ENCODE data around the gene LAD1. TPM values are rescaled to one million over a fixed set of nuclear protein-coding genes. Genes with fewer than 3 reads are reported as not detected.

LAD1 gene
- polyA plus RNA-seq, 1 of the 3 experiments (the other 2 are of a cell fraction): not detected

- Histone ChIP-seq H3F3A (replicated peaks; ENCODE audit: insufficient read depth) (no peaks in the 10 kb centered on the region), H3K4me3 (ENCODE audit: low read depth in 2 of 2, low read length in 1 of 2) (no peak overlapping the region), H3K9me2 (no peaks in the 10 kb centered on the region), H3K4me2 (no peak overlapping the region), H3K36me3 (replicated peaks in 1 of 2; ENCODE audit: control insufficient read depth in 1 of 2, insufficient read depth in 2 of 2, low read length in 1 of 2) (no peaks in the 10 kb centered on the region), H3K9ac (no peak overlapping the region), H3K9me3 (no peaks in the 10 kb centered on the region), H3K4me1 (ENCODE audit: control insufficient read depth in 1 of 2, insufficient read depth in 2 of 2, low read depth in 1 of 2, low read length in 1 of 2) (peaks cover 0 to 19% of the 10 kb centered on the region in 2 experiments; a peak in 1 of 4 replicates), H3K27me3 (ENCODE audit: insufficient read depth) (no peaks in the 10 kb centered on the region; the same call in 1 of the 2 replicates), H4K20me1 (ENCODE audit: insufficient read depth) (no peaks in the 10 kb centered on the region), H3K27ac (ENCODE audit: low read depth in 2 of 2, low read length in 1 of 2) (no peak overlapping the region), H3K79me2 (ENCODE audit: insufficient read depth) (no peaks in the 10 kb centered on the region), H2AFZ (ENCODE audit: low read depth) (no peak overlapping the region)
- TF ChIP-seq, protein P1, sequence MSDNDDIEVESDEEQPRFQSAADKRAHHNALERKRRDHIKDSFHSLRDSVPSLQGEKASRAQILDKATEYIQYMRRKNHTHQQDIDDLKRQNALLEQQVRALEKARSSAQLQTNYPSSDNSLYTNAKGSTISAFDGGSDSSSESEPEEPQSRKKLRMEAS (IDR thresholded peaks at IDR 0.05; ENCODE audit: low read depth): no peak
- TF ChIP-seq SMC3 (IDR thresholded peaks at IDR 0.05; ENCODE audit: low read depth, low read length) (no peak), JUND (IDR thresholded peaks at IDR 0.05) (no peak), MEF2A (IDR thresholded peaks at IDR 0.05; ENCODE audit: borderline replicate concordance, low read depth) (no peak), FOXM1 (IDR thresholded peaks at IDR 0.05; ENCODE audit: low read depth) (no peak), POLR2AphosphoS5 (IDR thresholded peaks at IDR 0.05; ENCODE audit: low read depth, low read length) (no peak)
- ChIA-PET CTCF (interaction anchor here (1.1 to 3.2 kb wide), 2 partner anchors 81 to 85 kb away, joined by 3 to 10 read pairs; no protein-coding TSS in a partner anchor), POLR2A (no interaction called here)
- WGBS (ENCODE audit: low lambda C conversion rate): 64% methylated on average over 5 of the region's 6 CpGs
- no peak for DNase-seq
Measured at GRCh38 chr1:201427963-201428362, 28.8 kb upstream of the LAD1 start.

- H3K4me2 ChIP-seq: no peak overlapping the region
- no peaks in the 10 kb centered on the region for H3K79me2 ChIP-seq (ENCODE audit: insufficient read depth)
- no peaks in the 10 kb centered on the region for H3F3A ChIP-seq (replicated peaks; ENCODE audit: insufficient read depth)
- peaks cover 0 to 19% of the 10 kb centered on the region in 2 experiments; a peak in 1 of 4 replicates for H3K4me1 ChIP-seq (ENCODE audit: control insufficient read depth in 1 of 2, insufficient read depth in 2 of 2, low read depth in 1 of 2, low read length in 1 of 2)
- 73% methylated on average over 14 of the region's 15 CpGs for WGBS (ENCODE audit: low lambda C conversion rate)
- H4K20me1 ChIP-seq (ENCODE audit: insufficient read depth): no peaks in the 10 kb centered on the region
- no peaks in the 10 kb centered on the region for H3K9me2 ChIP-seq
- DNase-seq: peak; percentile 56
- TF ChIP-seq TCF12 (IDR thresholded peaks at IDR 0.05) (no peak), PBX3 (IDR thresholded peaks at IDR 0.05) (no peak), FOXM1 (IDR thresholded peaks at IDR 0.05; ENCODE audit: low read depth) (no peak), RAD21 (IDR thresholded peaks at IDR 0.05; ENCODE audit: low read length) (no peak)
- no peak overlapping the region for H3K27ac ChIP-seq (ENCODE audit: low read depth in 2 of 2, low read length in 1 of 2)
- no peaks in the 10 kb centered on the region for H3K36me3 ChIP-seq (replicated peaks in 1 of 2; ENCODE audit: control insufficient read depth in 1 of 2, insufficient read depth in 2 of 2, low read length in 1 of 2)
- no peak overlapping the region for H2AFZ ChIP-seq (ENCODE audit: low read depth)
- ChIA-PET CTCF (interaction anchor here (0.8 to 3.2 kb wide), 10 partner anchors 9 to 86 kb away, joined by 3 to 15 read pairs (median 4); no protein-coding TSS in a partner anchor), POLR2A (no interaction called here)
- no peaks in the 10 kb centered on the region for H3K9me3 ChIP-seq
- H3K9ac ChIP-seq: no peak overlapping the region
- no peaks in the 10 kb centered on the region; the same call in 1 of the 2 replicates for H3K27me3 ChIP-seq (ENCODE audit: insufficient read depth)
- H3K4me3 ChIP-seq (ENCODE audit: low read depth in 2 of 2, low read length in 1 of 2): no peak overlapping the region
Measured at GRCh38 chr1:201426479-201427310, 27.6 kb upstream of the LAD1 start.

DNA sequence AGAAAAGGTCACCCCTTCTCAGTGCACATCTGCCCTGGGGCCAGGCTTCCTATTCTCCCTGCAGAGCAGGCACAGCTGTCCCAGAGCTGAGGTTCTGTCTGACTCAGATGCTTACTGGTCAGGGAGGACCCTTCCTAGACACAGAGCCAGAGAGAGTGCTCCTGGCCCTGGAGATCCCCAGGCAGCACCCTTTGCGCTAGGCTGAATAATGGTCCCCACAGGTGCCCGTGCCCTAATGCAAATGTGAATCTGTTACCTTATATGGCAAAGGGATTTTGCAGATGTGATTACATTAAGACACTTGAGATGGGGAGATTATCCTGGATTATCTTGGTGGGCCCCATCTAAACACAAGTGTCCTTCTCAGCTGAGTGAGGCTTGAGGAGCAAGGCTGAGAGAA, 25.0 kb upstream of the LAD1 start:
- no peaks in the 10 kb centered on the region for H3K9me3 ChIP-seq
- 100% methylated on average over 2 of the region's 2 CpGs for WGBS (ENCODE audit: low lambda C conversion rate)
- H3K4me1 ChIP-seq (ENCODE audit: control insufficient read depth in 1 of 2, insufficient read depth in 2 of 2, low read depth in 1 of 2, low read length in 1 of 2): peaks cover 0 to 13% of the 10 kb centered on the region in 2 experiments; a peak in 1 of 4 replicates
- ChIA-PET CTCF (interaction anchor here (0.6 to 3.2 kb wide), 2 partner anchors 11 to 77 kb away, joined by 3 to 15 read pairs; no protein-coding TSS in a partner anchor), POLR2A (no interaction called here)
- H3K36me3 ChIP-seq (replicated peaks in 1 of 2; ENCODE audit: control insufficient read depth in 1 of 2, insufficient read depth in 2 of 2, low read length in 1 of 2): no peaks in the 10 kb centered on the region
- DNase-seq: no peak
- no peaks in the 10 kb centered on the region for H4K20me1 ChIP-seq (ENCODE audit: insufficient read depth)
- H3K4me2 ChIP-seq: no peak overlapping the region
- no peak overlapping the region for H3K9ac ChIP-seq
- no peaks in the 10 kb centered on the region for H3K27me3 ChIP-seq (ENCODE audit: insufficient read depth)
- H3K79me2 ChIP-seq (ENCODE audit: insufficient read depth): no peaks in the 10 kb centered on the region
- no peak overlapping the region for H2AFZ ChIP-seq (ENCODE audit: low read depth)
- H3K27ac ChIP-seq (ENCODE audit: low read depth in 2 of 2, low read length in 1 of 2): no peak overlapping the region
- no peaks in the 10 kb centered on the region for H3K9me2 ChIP-seq
- H3F3A ChIP-seq (replicated peaks; ENCODE audit: insufficient read depth): no peaks in the 10 kb centered on the region
- H3K4me3 ChIP-seq (ENCODE audit: low read depth in 2 of 2, low read length in 1 of 2): no peak overlapping the region
- TF ChIP-seq YY1 (IDR thresholded peaks at IDR 0.05; ENCODE audit: low read depth) (no peak), MXI1 (IDR thresholded peaks at IDR 0.05; ENCODE audit: low read depth, low read length) (no peak), GATA2 (CRISPR knock-in tag; IDR thresholded peaks at IDR 0.05) (no peak), RFX5 (IDR thresholded peaks at IDR 0.05; ENCODE audit: low read length) (no peak), EZH2phosphoT487 (IDR thresholded peaks at IDR 0.05; ENCODE audit: borderline replicate concordance, low read depth) (no peak), PBX3 (IDR thresholded peaks at IDR 0.05) (no peak), ZBTB33 (IDR thresholded peaks at IDR 0.05; ENCODE audit: borderline replicate concordance, low read depth) (no peak), CHD2 (IDR thresholded peaks at IDR 0.05; ENCODE audit: low read length, partially characterized antibody) (no peak), GABPA (IDR thresholded peaks at IDR 0.05; ENCODE audit: low read depth) (no peak)
- TF ChIP-seq, protein P1 (IDR thresholded peaks at IDR 0.05; ENCODE audit: low read depth): no peak

All from SK-N-SH (cell line).